Nephron progenitor cell (in vitro differentiated cells): Measurements from ENCODE around the gene PRMT5.
"Not testable (repeated sequence)": the region's sequence is repeated elsewhere in the genome, so short reads cannot be mapped to it uniquely, and the experiment has no call there.

ENCODE experiments used
- DNase-seq: peaks from one replicate; pipeline ENCODE4 v3.0.0; 2021
- H3K27ac Mint-ChIP-seq: 2 replicates; pipeline ENCODE4 v1.8.0; 2021; ENCODE audit warnings: mild to moderate bottlenecking, moderate library complexity, mixed read lengths
- H3K27me3 Mint-ChIP-seq: 2 replicates; pipeline ENCODE4 v1.8.0; 2021; ENCODE audit warnings: mild to moderate bottlenecking, low read depth, mixed read lengths; ENCODE audit not compliant: poor library complexity
- H3K36me3 Mint-ChIP-seq: 2 replicates; pipeline ENCODE4 v1.8.0; 2021; ENCODE audit warnings: low read depth, mixed read lengths
- H3K4me1 Mint-ChIP-seq: 2 replicates; pipeline ENCODE4 v1.8.0; 2021; ENCODE audit warnings: mixed read lengths
- H3K4me3 Mint-ChIP-seq: 2 replicates; pipeline ENCODE4 v1.8.0; 2021; ENCODE audit warnings: mild to moderate bottlenecking, moderate library complexity, mixed read lengths
- H3K9me3 Mint-ChIP-seq: 2 replicates; pipeline ENCODE4 v1.8.0; 2021; ENCODE audit warnings: mild to moderate bottlenecking, moderate library complexity, mixed read lengths
- CTCF ChIP-seq: fragments of 200-600 bp; sonication (generic); IDR thresholded peaks from 2 replicates; pipeline ENCODE4 v1.5.0; 2021; ENCODE audit warnings: antibody characterized with exemption

The PRMT5 gene

GRCh38 chr14:22962061-22962676, 33.0 kb upstream of the PRMT5 start:
- TF ChIP-seq CTCF, result no peak

GRCh38 chr14:22955702-22956569, 26.8 kb upstream of the PRMT5 start:
- Mint-ChIP-seq H3K4me1 (peaks cover 26% of the 10 kb centered on the region), H3K27me3 (no peaks in the 10 kb centered on the region), H3K27ac (peak overlapping the region; percentile 96), H3K36me3 (peaks cover 29% of the 10 kb centered on the region), H3K4me3 (peak overlapping the region; percentile 92), H3K9me3 (no peaks in the 10 kb centered on the region)
- TF ChIP-seq CTCF, result no peak
- no peak for DNase-seq

More at GRCh38 chr14:22962061-22962676, 33.0 kb upstream of the PRMT5 start:
- Mint-ChIP-seq H3K27me3 (no peaks in the 10 kb centered on the region), H3K9me3 (no peaks in the 10 kb centered on the region), H3K4me3 (no peak overlapping the region), H3K4me1 (no peaks in the 10 kb centered on the region), H3K27ac (no peak overlapping the region), H3K36me3 (peaks cover 3% of the 10 kb centered on the region)
- DNase-seq, result no peak

- no peaks in the 10 kb centered on the region for H3K27me3 Mint-ChIP-seq
- peaks cover 50% of the 10 kb centered on the region for H3K36me3 Mint-ChIP-seq
- DNase-seq, result no peak
- H3K27ac Mint-ChIP-seq, result no peak overlapping the region
- TF ChIP-seq CTCF, result no peak
- no peaks in the 10 kb centered on the region for H3K9me3 Mint-ChIP-seq
- peaks cover 26% of the 10 kb centered on the region for H3K4me1 Mint-ChIP-seq
- no peak overlapping the region for H3K4me3 Mint-ChIP-seq
These were observed 23.2 kb upstream of the PRMT5 start for GRCh38 chr14:22952418-22952817.

- Mint-ChIP-seq H3K4me1 (peaks cover 26% of the 10 kb centered on the region), H3K36me3 (peaks cover 56% of the 10 kb centered on the region)
- not testable (repeated sequence) for H3K27me3 Mint-ChIP-seq, H3K9me3 Mint-ChIP-seq, H3K27ac Mint-ChIP-seq, DNase-seq, H3K4me3 Mint-ChIP-seq
These were observed 22.6 kb upstream of the PRMT5 start for GRCh38 chr14:22951795-22952194.

GRCh38 chr14:22945642-22946041, 16.5 kb upstream of the PRMT5 start:
- Mint-ChIP-seq H3K36me3 (peaks cover 62% of the 10 kb centered on the region), H3K27ac (no peak overlapping the region), H3K4me1 (no peaks in the 10 kb centered on the region), H3K4me3 (no peak overlapping the region), H3K27me3 (no peaks in the 10 kb centered on the region), H3K9me3 (no peaks in the 10 kb centered on the region)
- no peak for DNase-seq
- TF ChIP-seq CTCF, result no peak

GRCh38 chr14:22939684-22940083, 10.5 kb upstream of the PRMT5 start:
- H3K4me1 Mint-ChIP-seq, result no peaks in the 10 kb centered on the region
- no peak overlapping the region for H3K27ac Mint-ChIP-seq
- no peak for TF ChIP-seq CTCF
- no peak overlapping the region for H3K4me3 Mint-ChIP-seq
- H3K27me3 Mint-ChIP-seq, result no peaks in the 10 kb centered on the region
- H3K36me3 Mint-ChIP-seq, result peaks cover 49% of the 10 kb centered on the region
- DNase-seq, result no peak
- H3K9me3 Mint-ChIP-seq, result no peaks in the 10 kb centered on the region
